NCI-H1105 (cell line): ENCODE measurements around the gene ADAMTS2.

Experiments used
- DNase-seq: peaks from one replicate; lab custom pipeline; 2025; lab: John Stamatoyannopoulos, UW

Gene ADAMTS2

GRCh38 chr5:179278546-179278945, 66.7 kb downstream of the ADAMTS2 start:
- DNase-seq, result no peak

- no peak for DNase-seq
These were observed 67.1 kb downstream of the ADAMTS2 start for GRCh38 chr5:179278119-179278518.

DNA sequence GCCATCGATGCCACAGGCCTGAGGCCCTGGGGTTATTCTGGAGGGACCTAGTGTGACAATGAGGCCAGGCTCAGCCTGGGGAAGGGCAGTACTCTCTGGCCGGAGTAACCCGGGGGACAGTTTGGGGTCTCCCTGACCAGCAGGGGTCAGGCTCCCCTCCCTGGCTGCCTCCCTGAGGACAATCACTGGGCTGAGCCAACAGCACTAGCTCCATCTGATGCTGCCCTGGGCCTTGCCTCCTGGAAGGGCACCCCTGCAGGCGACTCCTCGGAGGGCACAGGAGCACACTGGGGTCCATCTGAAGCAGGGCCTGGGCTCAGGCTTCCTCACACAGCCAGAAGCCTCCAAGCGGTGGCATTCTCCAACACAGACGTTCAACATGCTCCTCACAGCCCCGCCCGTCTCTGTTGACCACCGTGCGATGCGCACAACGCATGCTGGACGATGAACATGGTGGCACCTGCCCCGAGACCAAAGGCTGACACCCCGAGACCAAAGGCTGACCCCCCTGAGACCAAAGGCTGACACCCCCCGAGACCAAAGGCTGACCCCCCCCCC, 68.3 kb downstream of the ADAMTS2 start:
- DNase-seq, result no peak

- no peak for DNase-seq
These were observed 69.1 kb downstream of the ADAMTS2 start for GRCh38 chr5:179275941-179276837.

DNA sequence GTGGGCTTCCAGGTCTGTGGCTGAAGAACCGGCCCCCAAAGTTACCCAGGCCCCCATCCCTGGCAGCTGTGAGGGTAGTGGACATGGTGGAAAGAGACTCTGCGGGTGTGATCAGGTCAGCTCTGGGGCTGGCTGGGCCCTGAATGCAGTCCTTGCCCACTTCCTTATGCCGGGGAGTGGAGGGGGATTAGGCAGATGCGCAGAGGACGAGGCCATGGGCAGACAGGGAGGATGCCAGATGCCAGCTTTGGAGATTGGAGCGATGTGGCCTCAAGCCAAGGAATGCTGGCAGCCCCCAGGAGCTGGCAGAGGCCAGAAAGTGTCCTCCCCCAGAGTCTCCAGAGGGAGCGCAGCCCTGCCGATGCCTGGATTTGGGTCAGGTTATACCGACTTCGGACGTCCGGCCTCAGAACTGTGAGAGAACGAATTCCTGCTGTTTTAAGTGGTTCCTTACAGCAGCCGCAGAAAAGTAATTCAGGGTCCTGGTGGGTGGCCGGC, 69.8 kb downstream of the ADAMTS2 start:
- DNase-seq, result no peak

DNA sequence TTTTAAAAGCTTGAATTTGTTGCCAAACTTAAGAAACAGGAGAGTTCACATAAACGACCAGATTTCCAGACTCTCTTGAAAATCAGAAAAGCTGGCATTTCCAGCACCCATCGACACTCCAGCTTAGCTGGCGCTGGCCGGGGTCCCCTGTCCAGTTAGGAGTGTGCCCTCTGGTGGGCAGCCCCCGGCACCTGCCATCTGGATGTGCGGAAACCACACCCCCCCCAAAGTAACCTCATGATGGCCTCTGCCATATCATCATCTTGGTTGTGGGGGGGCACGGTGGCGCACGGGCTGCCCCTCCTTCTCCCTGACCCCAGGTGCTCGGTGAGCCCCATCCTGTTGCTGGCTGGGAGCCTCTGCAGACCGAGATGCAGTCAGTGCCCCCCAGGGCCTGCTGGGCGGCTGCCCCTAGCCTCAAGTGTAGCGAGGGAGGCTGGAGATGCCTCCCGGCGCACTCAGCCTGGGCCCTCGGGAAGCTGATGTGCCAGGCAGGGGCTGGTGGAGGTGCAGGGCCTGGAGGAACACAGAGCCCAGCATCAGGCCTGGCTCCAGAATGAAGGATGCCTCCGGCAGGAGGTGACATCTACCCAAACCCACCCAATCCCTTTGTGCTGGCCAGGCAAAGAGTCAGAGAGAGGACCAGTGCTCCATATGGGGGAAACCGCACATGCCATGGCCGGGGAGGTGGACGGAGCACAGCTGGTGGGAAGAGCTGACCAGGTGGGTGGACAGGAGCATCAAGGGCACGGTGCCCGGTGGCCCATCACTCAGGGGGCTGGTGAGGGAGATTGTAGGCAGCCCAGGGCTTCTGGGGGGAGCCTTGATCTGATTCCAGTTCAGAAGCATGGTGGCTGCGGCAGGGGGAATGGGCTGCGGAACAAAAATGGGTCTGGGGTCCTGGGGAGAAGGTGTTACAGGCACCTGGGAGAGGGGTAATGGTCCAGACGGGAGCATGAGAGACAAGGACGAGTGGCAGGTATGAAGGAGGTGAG, 70.6 kb downstream of the ADAMTS2 start:
- DNase-seq, result no peak

- no peak for DNase-seq
These were observed 71.7 kb downstream of the ADAMTS2 start for GRCh38 chr5:179273441-179274145.

DNA sequence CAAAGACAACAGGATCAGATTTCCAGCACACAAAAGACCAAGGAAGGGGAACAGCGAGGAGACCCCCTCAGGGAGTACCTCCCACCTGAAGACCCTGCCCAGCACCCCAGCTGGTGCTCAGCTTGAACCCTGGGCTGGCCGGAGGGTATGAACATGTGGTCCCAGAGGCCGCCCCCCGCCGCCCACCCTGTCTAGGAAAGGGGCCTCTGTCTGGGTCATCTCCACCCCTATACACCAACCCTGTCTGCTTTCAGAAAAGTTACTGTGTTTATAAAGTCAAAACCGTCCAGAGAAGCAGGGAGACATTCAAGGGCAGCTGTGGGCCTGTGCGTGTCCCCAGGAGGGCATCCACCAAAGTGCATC, 72.2 kb downstream of the ADAMTS2 start:
- DNase-seq, result no peak

GRCh38 chr5:179272326-179273072, 72.8 kb downstream of the ADAMTS2 start:
- no peak for DNase-seq

DNA sequence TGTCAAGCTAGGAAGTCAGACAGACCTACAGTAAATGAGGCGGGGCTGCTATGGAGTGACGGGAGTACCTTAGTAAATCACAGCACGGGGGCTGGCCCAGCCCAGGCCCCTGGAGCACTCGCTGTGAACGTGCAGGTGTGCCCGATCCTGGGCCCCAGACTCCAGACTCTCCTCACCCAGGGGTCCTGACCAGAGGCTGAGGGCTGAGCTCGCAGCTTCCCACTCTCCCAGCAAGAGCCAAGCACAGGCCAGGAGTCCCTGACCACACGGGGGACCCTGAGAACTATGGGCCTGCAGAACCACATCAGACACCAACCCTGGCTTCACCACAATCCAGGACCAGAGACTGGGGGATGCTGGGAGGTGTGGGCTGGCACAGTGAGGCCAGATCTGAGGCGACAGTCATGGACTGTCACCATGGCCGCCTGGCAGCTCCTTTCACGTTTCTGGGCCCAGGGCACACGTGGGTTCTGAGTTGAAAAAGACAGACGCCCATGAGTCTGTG, 73.4 kb downstream of the ADAMTS2 start:
- no peak for DNase-seq

DNA sequence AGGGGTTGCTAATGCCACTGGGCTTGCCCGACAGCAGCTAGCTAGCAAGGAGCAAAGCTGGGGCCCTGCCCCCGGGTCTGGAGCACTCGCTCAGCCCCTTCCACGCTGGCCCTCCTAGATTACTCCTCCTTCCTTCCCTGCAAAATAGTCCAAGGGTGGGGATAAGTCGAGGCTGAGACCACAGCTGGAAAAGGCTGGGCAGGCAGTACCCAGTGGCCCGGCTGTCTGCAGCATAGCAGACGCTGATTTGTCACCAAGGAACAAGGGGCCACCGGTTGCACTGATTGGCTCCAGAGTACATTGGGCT, 73.9 kb downstream of the ADAMTS2 start:
- DNase-seq, result no peak

- DNase-seq, result no peak
These were observed 74.5 kb downstream of the ADAMTS2 start for GRCh38 chr5:179270581-179271427.

DNA sequence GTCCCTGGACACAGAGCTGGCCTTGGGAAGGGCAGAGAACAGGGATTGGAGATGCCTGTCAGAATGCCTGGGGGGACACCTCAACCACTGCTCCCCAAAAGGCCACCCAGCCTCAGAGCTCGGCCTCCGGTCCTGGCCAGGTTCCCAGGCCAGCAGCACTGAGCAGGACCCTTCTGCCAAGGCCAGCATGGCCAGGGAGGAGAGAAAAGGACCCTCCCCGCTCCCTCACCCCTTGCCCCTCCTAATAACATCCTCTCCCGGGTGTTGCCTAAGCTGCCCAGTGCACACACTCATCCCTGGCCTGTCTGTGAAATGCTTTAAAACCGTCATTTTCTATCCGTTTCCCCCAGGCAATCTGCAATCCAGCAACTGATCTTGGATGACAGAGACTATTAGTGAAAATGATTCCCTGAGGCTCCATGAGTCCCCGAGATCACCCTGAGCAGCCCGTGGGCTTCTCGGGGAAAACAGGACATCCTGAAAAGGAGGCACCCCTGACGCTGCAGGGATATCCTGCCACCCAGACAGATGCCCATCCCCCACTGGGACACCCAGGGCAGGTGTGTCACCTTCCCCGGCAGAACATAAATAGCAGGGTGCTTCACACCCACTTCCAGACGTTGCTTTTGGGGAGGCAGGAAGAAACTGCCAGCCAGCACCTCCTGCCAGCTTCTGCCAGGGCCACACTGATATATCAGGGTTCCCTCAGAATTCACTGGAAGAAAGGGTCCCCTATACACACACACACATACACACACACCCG, 75.3 kb downstream of the ADAMTS2 start:
- DNase-seq, result no peak

- DNase-seq, result no peak
These were observed 76.1 kb downstream of the ADAMTS2 start for GRCh38 chr5:179268966-179269693.

DNA sequence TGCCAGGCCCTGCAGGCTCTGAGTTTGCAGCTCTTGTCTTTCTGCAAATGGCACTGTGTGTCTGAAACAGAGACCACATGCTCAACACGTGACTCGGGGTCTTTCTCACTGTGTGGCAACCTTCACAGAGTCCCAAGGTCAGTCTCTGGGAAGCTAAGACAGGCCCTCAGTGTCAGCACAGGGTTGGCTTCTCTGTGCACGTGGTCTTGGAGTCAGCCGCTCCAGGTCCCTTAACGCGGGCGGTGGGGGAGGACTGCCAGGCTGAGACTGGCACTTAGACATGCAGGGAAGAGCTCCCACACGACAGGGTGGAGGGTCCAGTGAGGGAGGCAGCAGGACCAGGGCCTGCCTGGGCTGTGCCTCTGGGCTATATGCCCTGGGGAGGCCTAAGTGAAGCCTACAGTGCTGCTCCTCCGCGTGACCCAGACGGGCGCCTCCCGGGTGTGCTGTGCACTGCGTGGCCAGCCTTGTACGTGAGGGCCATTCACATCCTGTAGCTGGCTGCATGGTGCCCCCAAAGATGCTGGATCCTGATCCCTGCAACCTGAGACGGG, 76.8 kb downstream of the ADAMTS2 start:
- no peak for DNase-seq

- no peak for DNase-seq
These were observed 77.6 kb downstream of the ADAMTS2 start for GRCh38 chr5:179267671-179268083.

DNA sequence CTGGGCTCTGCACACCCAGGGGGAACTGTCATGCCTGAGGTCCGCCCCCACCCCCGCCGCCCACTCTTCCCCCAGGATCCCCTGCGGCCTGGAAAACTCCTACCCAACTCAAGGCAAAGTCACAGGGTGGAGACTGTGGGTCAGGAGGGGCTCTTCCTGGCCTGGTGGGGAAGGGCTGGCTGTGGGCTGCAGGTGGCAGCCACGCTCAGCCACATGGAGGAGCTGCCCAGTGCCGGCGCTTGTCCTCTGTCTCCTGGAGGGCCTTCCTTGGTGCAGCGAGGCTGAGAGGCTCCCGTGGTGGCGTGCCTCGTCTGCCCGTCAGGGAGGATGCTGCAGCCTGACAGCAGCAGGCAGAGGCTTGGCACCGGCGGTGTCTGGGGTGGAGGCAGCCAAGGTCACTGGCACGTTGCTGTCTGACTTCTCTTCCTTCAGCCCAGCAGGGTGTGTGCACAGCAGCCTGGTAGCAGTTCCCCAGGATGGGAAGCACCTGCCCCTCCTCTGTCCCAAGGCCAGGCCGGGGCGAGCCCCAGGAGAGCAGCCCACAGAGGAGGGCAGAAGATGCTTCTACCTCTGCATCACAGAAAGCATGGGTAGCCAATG, 78.1 kb downstream of the ADAMTS2 start:
- no peak for DNase-seq
